Gastroesophageal sphincter (tissue), 4 donors: ENCODE measurements around the gene CBFB. TPM values are rescaled to one million over a fixed set of nuclear protein-coding genes. Genes with fewer than 3 reads are reported as not detected.
A peak's percentile ranks its signal among the peaks of the same experiment; 100 is the strongest.

Experiments
- ATAC-seq: fragments of 150-250 bp; one replicate; pipeline ENCODE4 v1.9.1; 2016; ENCODE audit warnings: mild to moderate bottlenecking, moderate library complexity
- H3K27ac ChIP-seq, 4 donors: fragments of 200-600 bp; sonication (generic) in 3 of 4; 1 replicate in 3 of 4; 2 replicates in 1 of 4; pipeline ENCODE4 v1.5.1; 2016 to 2019
- H3K27me3 ChIP-seq: fragments of 200-600 bp; sonication (generic); one replicate; pipeline ENCODE4 v1.5.1; 2019
- H3K36me3 ChIP-seq, 2 donors: fragments of 200-600 bp; sonication (generic); one replicate each; pipeline ENCODE4 v1.5.1; 2019; ENCODE audit warnings: control low read depth in 1 of 2
- H3K4me1 ChIP-seq, 3 donors: fragments of 200-600 bp; sonication (generic); 1 replicate in 2 of 3; 2 replicates in 1 of 3; pipeline ENCODE4 v1.5.1; 2016 to 2019; ENCODE audit warnings: control low read depth in 2 of 3
- H3K4me3 ChIP-seq, 2 donors: fragments of 200-600 bp; sonication (generic); one replicate each; pipeline ENCODE4 v1.5.1; 2019; ENCODE audit warnings: mild to moderate bottlenecking in 1 of 2, moderate library complexity in 1 of 2
- H3K9me3 ChIP-seq, 3 donors: fragments of 200-600 bp; sonication (generic); one replicate each; pipeline ENCODE4 v1.5.1; 2017 to 2019; ENCODE audit warnings: control low read depth in 2 of 3
- CTCF ChIP-seq, 4 experiments: fragments of 200-600 bp in 2 of 4; fragments of 450-650 bp in 2 of 4; sonication (generic) in 1 of 4; IDR thresholded peaks; one replicate each; pipeline ENCODE4 v1.5.1; 2017 to 2019; ENCODE audit warnings: antibody characterized with exemption in 4 of 4, mild to moderate bottlenecking in 2 of 4, moderate library complexity in 2 of 4
- EP300 ChIP-seq: sonication (generic); formaldehyde crosslinking; IDR thresholded peaks from one replicate; pipeline ENCODE4 v1.6.1; 2017; ENCODE audit warnings: antibody characterized with exemption, mild to moderate bottlenecking
- POLR2A ChIP-seq, 2 donors: fragments of 450-650 bp; IDR thresholded peaks; one replicate each; pipeline ENCODE4 v1.6.1; 2017; ENCODE audit warnings: antibody characterized with exemption in 2 of 2, mild to moderate bottlenecking in 2 of 2, moderate library complexity in 1 of 2
- POLR2AphosphoS5 ChIP-seq: sonication (generic); formaldehyde crosslinking; IDR thresholded peaks from one replicate; pipeline ENCODE4 v1.6.1; 2017; ENCODE audit warnings: antibody characterized with exemption
- WGBS, 2 donors: methylation state at CpG; one replicate each; pipeline ENCODE4 v1.1.5; 2018; ENCODE audit warnings: low coverage in 1 of 2; 5-methylcytosine and 5-hydroxymethylcytosine counted together
- total RNA-seq, 4 donors: library from RNA; depleted of rRNA; stranded (reverse); fragments of >200 nt; gene quantifications; one replicate each; pipeline ENCODE4 v1.1.0, GENCODE V29; 2016

Gene CBFB
- total RNA-seq, 4 donors from 2014 or later: 26.5 to 39.3 (median 27.5) TPM

DNA sequence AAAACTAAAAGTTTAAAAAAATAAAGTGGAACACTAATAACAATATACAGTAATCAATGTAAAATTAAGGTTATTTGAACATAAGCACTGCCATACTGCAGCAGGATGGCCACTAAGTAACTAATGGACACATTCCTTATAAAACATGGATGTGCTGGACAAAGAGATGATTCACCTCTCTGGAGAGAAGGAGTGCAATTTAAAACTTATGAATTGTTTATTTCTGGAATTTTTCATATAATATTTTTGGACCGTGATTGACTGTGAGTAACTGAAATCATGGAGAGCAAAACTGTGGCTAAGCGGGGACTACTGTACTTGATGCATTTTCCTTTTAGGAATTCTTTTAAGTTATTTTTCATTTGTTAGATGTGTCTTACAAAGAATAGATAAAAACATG is 21.8 kb downstream of the CBFB start:
- Histone ChIP-seq H3K27me3 (no peaks in the 10 kb centered on the region), H3K36me3 (peaks cover 0 to 4% of the 10 kb centered on the region in 2 donors), H3K4me1 (peaks cover 0 to 13% (median 0%) of the 10 kb centered on the region in 3 donors), H3K4me3 (no peak overlapping the region), H3K9me3 (no peaks in the 10 kb centered on the region), H3K27ac (no peak overlapping the region)
- 77 to 80% methylated on average over 2 of the region's 2 CpGs for WGBS, 2 donors
- no peak for TF ChIP-seq POLR2AphosphoS5
- TF ChIP-seq EP300: no peak
- TF ChIP-seq CTCF (IDR thresholded peaks at IDR 0.05): no peak
- no peak for TF ChIP-seq POLR2A (IDR thresholded peaks at IDR 0.05)
- ATAC-seq: no peak

DNA sequence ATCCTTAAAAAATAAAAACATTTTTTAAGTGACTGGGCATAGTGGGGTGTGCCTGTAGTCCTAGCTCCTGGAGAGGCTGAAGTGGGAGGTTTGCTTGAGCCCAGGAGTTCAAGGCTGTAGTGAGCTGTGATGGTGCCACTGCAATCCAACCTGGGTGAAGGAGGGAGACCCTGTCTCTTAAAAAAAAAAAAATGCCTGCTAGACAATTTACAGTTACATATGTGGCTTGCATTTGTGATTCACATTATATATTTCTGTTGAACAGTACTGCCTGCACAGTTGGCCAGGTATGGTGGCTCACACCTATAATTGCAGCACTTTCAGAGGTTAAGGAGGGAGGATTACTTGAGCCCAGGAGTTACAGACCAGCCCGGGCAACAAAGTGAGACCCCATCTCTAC is 23.4 kb downstream of the CBFB start:
- Histone ChIP-seq H3K9me3 (no peaks in the 10 kb centered on the region), H3K27me3 (no peaks in the 10 kb centered on the region), H3K36me3 (peaks cover 0 to 4% of the 10 kb centered on the region in 2 donors), H3K27ac (no peak overlapping the region), H3K4me3 (no peak overlapping the region), H3K4me1 (peaks cover 0 to 8% (median 0%) of the 10 kb centered on the region in 3 donors)
- WGBS, 2 donors: 80 to 88% methylated on average over 1 of the region's 1 CpG
- ATAC-seq: no peak
- no peak for TF ChIP-seq POLR2A (IDR thresholded peaks at IDR 0.05)
- TF ChIP-seq POLR2AphosphoS5: no peak
- TF ChIP-seq CTCF (IDR thresholded peaks at IDR 0.05): no peak
- no peak for TF ChIP-seq EP300

DNA sequence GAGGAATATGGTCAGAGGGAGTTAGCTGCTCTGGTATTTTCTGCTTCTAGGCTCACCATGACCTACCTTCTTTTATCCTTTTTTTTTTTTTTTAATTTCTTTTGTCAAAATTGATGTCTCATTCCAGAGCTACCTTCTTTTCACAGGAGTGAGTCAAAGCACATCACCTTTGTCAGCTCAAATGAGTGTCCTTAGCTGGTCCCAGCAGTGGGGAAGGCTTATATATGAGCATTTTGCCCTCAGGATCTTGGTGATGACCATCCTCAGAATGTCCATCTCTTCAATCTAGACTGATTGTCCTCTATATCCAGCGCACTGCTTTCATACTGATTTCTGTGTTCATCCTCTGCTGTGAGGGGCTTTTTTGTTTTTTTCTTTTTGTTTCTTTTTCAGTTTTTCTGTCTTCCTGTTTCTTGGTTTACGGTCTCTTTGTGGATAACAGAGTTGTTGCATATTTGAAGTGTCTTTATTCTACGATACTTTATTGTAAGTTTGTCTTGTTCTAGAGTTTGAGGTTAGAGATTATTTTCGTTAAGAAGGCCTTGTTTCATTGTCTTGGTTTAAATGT is 24.9 kb downstream of the CBFB start:
- Histone ChIP-seq H3K4me3 (no peak overlapping the region), H3K27ac (no peak overlapping the region), H3K27me3 (no peaks in the 10 kb centered on the region), H3K4me1 (no peaks in the 10 kb centered on the region), H3K9me3 (no peaks in the 10 kb centered on the region), H3K36me3 (peaks cover 0 to 4% of the 10 kb centered on the region in 2 donors)
- 83% methylated on average over 4 of the region's 4 CpGs; no CpG with 5 or more reads in 1 of the 2 donors for WGBS, 2 donors
- ATAC-seq: no peak
- TF ChIP-seq CTCF (IDR thresholded peaks at IDR 0.05): no peak
- no peak for TF ChIP-seq EP300
- no peak for TF ChIP-seq POLR2AphosphoS5
- TF ChIP-seq POLR2A (IDR thresholded peaks at IDR 0.05): no peak

- 100% methylated on average over 2 of the region's 2 CpGs for WGBS, 2 donors
- no peak for ATAC-seq
- Histone ChIP-seq H3K36me3 (peaks cover 0 to 4% of the 10 kb centered on the region in 2 donors), H3K4me3 (no peak overlapping the region), H3K9me3 (no peaks in the 10 kb centered on the region), H3K4me1 (no peaks in the 10 kb centered on the region), H3K27me3 (no peaks in the 10 kb centered on the region), H3K27ac (no peak overlapping the region)
- TF ChIP-seq CTCF (IDR thresholded peaks at IDR 0.05): no peak
- TF ChIP-seq POLR2A (IDR thresholded peaks at IDR 0.05): no peak
- no peak for TF ChIP-seq POLR2AphosphoS5
- no peak for TF ChIP-seq EP300
Observed at GRCh38 chr16:67054901-67055300, 26.0 kb downstream of the CBFB start.

DNA sequence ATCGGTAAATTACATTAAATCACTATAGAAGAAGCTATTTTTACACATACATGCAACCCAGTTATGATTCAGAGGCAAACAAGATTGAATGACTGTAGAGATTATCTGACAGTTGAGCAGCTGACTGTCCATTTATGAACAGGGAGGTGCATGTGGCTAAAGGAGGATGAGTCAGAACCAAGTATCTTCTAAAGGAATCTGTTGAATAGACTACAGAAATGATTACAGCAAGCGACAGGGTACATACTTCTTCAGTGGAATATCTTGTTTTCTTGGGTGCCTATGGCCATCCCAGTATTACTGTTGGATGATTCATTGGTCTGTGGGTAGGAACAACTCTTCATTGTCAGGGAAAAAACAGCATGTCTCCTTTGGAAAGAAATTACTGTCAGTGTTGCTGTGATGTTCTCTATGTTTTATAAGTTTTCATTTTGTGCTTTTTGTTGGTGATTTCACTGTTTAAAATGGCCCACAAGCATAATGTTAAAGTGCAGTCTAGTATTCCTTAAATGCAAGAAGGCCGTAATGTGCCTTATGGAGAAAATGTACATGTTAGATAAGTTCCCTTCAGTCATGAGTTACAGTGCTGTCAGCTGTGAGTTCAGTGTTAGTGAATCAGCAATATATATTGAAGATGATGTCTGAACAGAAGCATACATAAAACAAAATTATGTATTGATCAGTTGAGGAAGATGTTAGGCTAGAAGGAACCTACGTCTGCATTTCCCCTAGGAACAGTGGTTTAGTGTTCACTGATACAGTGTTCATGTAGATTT is 27.0 kb downstream of the CBFB start:
- TF ChIP-seq POLR2A (IDR thresholded peaks at IDR 0.05): no peak
- TF ChIP-seq CTCF (IDR thresholded peaks at IDR 0.05): no peak
- TF ChIP-seq POLR2AphosphoS5: no peak
- no peak for TF ChIP-seq EP300
- peaks cover 0 to 4% of the 10 kb centered on the region in 2 donors for H3K36me3 ChIP-seq
- peak overlapping the region in 1 of 4 donors; percentile 34 for H3K27ac ChIP-seq
- ATAC-seq: no peak
- no peak overlapping the region for H3K4me3 ChIP-seq
- WGBS, 2 donors: 79 to 81% methylated on average over 3 to 4 of the region's 4 CpGs
- H3K27me3 ChIP-seq: no peaks in the 10 kb centered on the region
- H3K4me1 ChIP-seq: no peaks in the 10 kb centered on the region
- H3K9me3 ChIP-seq: no peaks in the 10 kb centered on the region
